Right kidney (tissue), 1 donor: ENCODE measurements around the gene AKAP1.
"Not testable (repeated sequence)": the region's sequence is repeated elsewhere in the genome, so short reads cannot be mapped to it uniquely, and the experiment has no call there.

Source experiments
- DNase-seq: peaks from one replicate; pipeline ENCODE4 v3.0.0-alpha.2; 2016

AKAP1 gene

GRCh38 chr17:57073626-57074025, 11.4 kb upstream of the AKAP1 start:
- DNase-seq = no peak

GRCh38 chr17:57075193-57075592, 9.9 kb upstream of the AKAP1 start:
- no peak for DNase-seq

- no peak for DNase-seq
These were observed 9.3 kb upstream of the AKAP1 start for GRCh38 chr17:57075785-57076184.

- DNase-seq = no peak
These were observed 8.0 kb upstream of the AKAP1 start for GRCh38 chr17:57077000-57077399.

GRCh38 chr17:57078274-57078673, 6.8 kb upstream of the AKAP1 start:
- DNase-seq = no peak

GRCh38 chr17:57080718-57081117, 4.3 kb upstream of the AKAP1 start:
- DNase-seq = no peak

- DNase-seq = no peak
These were observed 2.6 kb upstream of the AKAP1 start for GRCh38 chr17:57082441-57082840.

- DNase-seq = no peak
These were observed 665 bp upstream of the AKAP1 start for GRCh38 chr17:57084361-57084801.

GRCh38 chr17:57085448-57086068, 512 bp downstream of the AKAP1 start:
- peak; percentile 87 for DNase-seq

- DNase-seq = peak; percentile 64
These were observed 1.3 kb downstream of the AKAP1 start for GRCh38 chr17:57086069-57086930.

GRCh38 chr17:57088298-57088697, 3.3 kb downstream of the AKAP1 start:
- no peak for DNase-seq

GRCh38 chr17:57089391-57089790, 4.3 kb downstream of the AKAP1 start:
- no peak for DNase-seq

GRCh38 chr17:57090560-57091185, 5.6 kb downstream of the AKAP1 start:
- no peak for DNase-seq

- no peak for DNase-seq
These were observed 6.2 kb downstream of the AKAP1 start for GRCh38 chr17:57091186-57091618.

GRCh38 chr17:57092171-57092570, 7.1 kb downstream of the AKAP1 start:
- DNase-seq = no peak

GRCh38 chr17:57092779-57093178, 7.7 kb downstream of the AKAP1 start:
- no peak for DNase-seq

- DNase-seq = no peak
These were observed 11.6 kb downstream of the AKAP1 start for GRCh38 chr17:57096472-57097202.

GRCh38 chr17:57097832-57098421, 12.9 kb downstream of the AKAP1 start:
- no peak for DNase-seq

GRCh38 chr17:57099165-57099564, 14.1 kb downstream of the AKAP1 start:
- no peak for DNase-seq

GRCh38 chr17:57102122-57102521, 17.1 kb downstream of the AKAP1 start:
- no peak for DNase-seq

- DNase-seq = not testable (repeated sequence)
These were observed 17.6 kb downstream of the AKAP1 start for GRCh38 chr17:57102660-57103059.
